ENCODE measurements around the gene KCNJ18.
"Not testable (repeated sequence)": the region's sequence is repeated elsewhere in the genome, so short reads cannot be mapped to it uniquely, and the experiment has no call there.

KCNJ18 gene

GRCh38 chr17:21737015-21737580 is 44.8 kb downstream of the KCNJ18 start:
- not testable (repeated sequence) for DNase-seq

GRCh38 chr17:21738241-21738640 is 45.9 kb downstream of the KCNJ18 start:
- not testable (repeated sequence) for DNase-seq

GRCh38 chr17:21738877-21739474 is 46.7 kb downstream of the KCNJ18 start:
- not testable (repeated sequence) for DNase-seq

GRCh38 chr17:21739485-21739884 is 47.2 kb downstream of the KCNJ18 start:
- not testable (repeated sequence) for DNase-seq

- DNase-seq, result not testable (repeated sequence)
These were observed 48.5 kb downstream of the KCNJ18 start for GRCh38 chr17:21740836-21741235.

GRCh38 chr17:21741520-21741919 is 49.2 kb downstream of the KCNJ18 start:
- DNase-seq, result not testable (repeated sequence)

GRCh38 chr17:21742326-21742725 is 50.0 kb downstream of the KCNJ18 start:
- no peak for DNase-seq

- not testable (repeated sequence) for DNase-seq
These were observed 51.8 kb downstream of the KCNJ18 start for GRCh38 chr17:21744151-21744550.

GRCh38 chr17:21744621-21745020 is 52.3 kb downstream of the KCNJ18 start:
- not testable (repeated sequence) for DNase-seq

- DNase-seq, result not testable (repeated sequence)
These were observed 53.2 kb downstream of the KCNJ18 start for GRCh38 chr17:21745385-21746054.

- DNase-seq, result not testable (repeated sequence)
These were observed 54.1 kb downstream of the KCNJ18 start for GRCh38 chr17:21746415-21746814.

GRCh38 chr17:21747195-21747915 is 55.0 kb downstream of the KCNJ18 start:
- DNase-seq, result not testable (repeated sequence)

GRCh38 chr17:21748686-21749085 is 56.4 kb downstream of the KCNJ18 start:
- DNase-seq, result not testable (repeated sequence)

- not testable (repeated sequence) for DNase-seq
These were observed 57.6 kb downstream of the KCNJ18 start for GRCh38 chr17:21749696-21750531.

GRCh38 chr17:21751111-21751510 is 58.8 kb downstream of the KCNJ18 start:
- DNase-seq, result not testable (repeated sequence)
